ENCODE results near the gene MPPED2. TPM values are rescaled to one million over a fixed set of nuclear protein-coding genes. Genes with fewer than 3 reads are reported as not detected.

Gene MPPED2
- total and polyA plus RNA-seq, 12 donors, result 2.1 to 28.3 (median 5.7) TPM

DNA sequence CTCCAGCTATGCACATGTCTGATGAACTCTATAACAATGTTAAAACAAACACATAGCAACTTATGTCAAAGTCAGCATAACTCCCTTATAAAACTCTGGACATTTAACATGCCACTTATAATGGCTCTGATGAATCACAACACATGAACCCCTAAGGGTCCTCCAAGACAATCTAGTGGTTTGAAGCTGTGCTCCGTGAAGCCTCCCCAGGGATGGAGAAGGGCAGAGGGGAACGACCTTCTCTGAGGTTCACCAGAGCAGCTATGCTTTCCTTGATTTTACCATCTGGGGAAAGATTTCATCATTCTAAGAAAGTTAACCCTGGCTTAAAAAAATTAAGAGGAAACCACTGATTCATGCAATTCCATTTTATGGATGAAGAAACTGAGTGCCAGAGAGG is 84.4 kb downstream of the MPPED2 start:
- intact Hi-C loops (cut with DNase I), result no loop called here
- Histone ChIP-seq H3K9me3 (replicated peaks in 1 of 3) (no peaks in the 10 kb centered on the region), H3K27ac (no peak overlapping the region), H3K36me3 (replicated peaks in 1 of 2) (no peaks in the 10 kb centered on the region), H3K4me1 (replicated peaks in 1 of 2) (no peaks in the 10 kb centered on the region), H3K4me3 (no peak overlapping the region), H3K27me3 (no peaks in the 10 kb centered on the region)
- TF ChIP-seq, protein P1, sequence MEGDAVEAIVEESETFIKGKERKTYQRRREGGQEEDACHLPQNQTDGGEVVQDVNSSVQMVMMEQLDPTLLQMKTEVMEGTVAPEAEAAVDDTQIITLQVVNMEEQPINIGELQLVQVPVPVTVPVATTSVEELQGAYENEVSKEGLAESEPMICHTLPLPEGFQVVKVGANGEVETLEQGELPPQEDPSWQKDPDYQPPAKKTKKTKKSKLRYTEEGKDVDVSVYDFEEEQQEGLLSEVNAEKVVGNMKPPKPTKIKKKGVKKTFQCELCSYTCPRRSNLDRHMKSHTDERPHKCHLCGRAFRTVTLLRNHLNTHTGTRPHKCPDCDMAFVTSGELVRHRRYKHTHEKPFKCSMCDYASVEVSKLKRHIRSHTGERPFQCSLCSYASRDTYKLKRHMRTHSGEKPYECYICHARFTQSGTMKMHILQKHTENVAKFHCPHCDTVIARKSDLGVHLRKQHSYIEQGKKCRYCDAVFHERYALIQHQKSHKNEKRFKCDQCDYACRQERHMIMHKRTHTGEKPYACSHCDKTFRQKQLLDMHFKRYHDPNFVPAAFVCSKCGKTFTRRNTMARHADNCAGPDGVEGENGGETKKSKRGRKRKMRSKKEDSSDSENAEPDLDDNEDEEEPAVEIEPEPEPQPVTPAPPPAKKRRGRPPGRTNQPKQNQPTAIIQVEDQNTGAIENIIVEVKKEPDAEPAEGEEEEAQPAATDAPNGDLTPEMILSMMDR (IDR thresholded peaks at IDR 0.05), result no peak
- TF ChIP-seq POLR2A (IDR thresholded peaks at IDR 0.05), result no peak
- 73 to 88% (median 85%) methylated on average over 2 of the region's 2 CpGs for WGBS, 4 donors
- DNase-seq, result no peak

DNA sequence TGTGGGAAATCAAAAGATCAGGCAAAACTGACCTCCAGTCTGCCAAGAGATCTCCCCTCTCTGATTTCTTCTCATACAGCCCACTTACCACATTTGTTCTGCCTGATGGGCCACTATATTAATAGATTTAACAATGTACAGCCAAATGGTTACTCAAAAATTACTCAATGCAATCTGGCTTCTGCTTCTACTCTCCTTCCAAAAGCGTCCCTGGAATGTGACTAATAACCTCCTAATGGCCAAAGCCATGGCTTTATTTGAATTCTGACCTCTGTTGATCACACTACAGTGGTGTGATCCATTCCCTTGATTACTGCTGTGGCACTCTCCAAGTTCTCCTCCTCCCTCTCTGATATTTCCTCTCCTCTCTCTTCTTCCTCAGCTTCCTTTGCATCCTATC is 86.2 kb downstream of the MPPED2 start:
- no peak overlapping the region for H3K4me3 ChIP-seq
- H3K9me3 ChIP-seq (replicated peaks in 1 of 3), result no peaks in the 10 kb centered on the region
- 56 to 80% (median 69%) methylated on average over 1 of the region's 1 CpG for WGBS, 4 donors
- H3K27ac ChIP-seq, result no peak overlapping the region
- no peaks in the 10 kb centered on the region for H3K36me3 ChIP-seq (replicated peaks in 1 of 2)
- TF ChIP-seq, protein P1 (IDR thresholded peaks at IDR 0.05), result no peak
- no peak for TF ChIP-seq POLR2A (IDR thresholded peaks at IDR 0.05)
- no peak for DNase-seq
- H3K4me1 ChIP-seq (replicated peaks in 1 of 2), result no peaks in the 10 kb centered on the region
- H3K27me3 ChIP-seq, result no peaks in the 10 kb centered on the region
- intact Hi-C loops (cut with DNase I), result no loop called here

DNA sequence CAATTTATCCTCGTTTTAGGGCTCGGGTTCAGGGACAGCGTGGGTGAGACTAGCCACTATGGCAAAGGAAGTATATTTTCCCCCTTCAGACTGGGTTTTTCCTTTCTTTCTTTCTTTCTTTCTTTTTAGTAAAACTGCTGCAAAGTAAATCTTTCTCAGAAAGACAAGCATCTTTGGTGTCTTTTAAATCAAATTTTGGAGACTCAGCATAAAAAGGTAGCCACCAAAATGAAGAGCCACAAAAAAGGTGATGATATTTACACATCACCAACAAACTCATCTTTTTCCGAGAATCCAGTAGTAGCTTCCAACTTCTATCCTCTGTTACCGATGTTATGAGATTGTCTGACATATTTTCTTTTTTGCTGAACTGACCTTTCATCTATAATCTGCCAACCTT is 88.6 kb downstream of the MPPED2 start:
- no peaks in the 10 kb centered on the region for H3K9me3 ChIP-seq (replicated peaks in 1 of 3)
- no peak overlapping the region for H3K4me3 ChIP-seq
- TF ChIP-seq, protein P1 (IDR thresholded peaks at IDR 0.05), result no peak
- no peak for TF ChIP-seq POLR2A (IDR thresholded peaks at IDR 0.05)
- WGBS, 4 donors, result 86 to 92% (median 89%) methylated on average over 5 of the region's 5 CpGs
- H3K36me3 ChIP-seq (replicated peaks in 1 of 2), result no peaks in the 10 kb centered on the region
- H3K4me1 ChIP-seq (replicated peaks in 1 of 2), result no peaks in the 10 kb centered on the region
- no peak overlapping the region for H3K27ac ChIP-seq
- intact Hi-C loops (cut with DNase I), result no loop called here
- no peaks in the 10 kb centered on the region for H3K27me3 ChIP-seq
- DNase-seq, result no peak

DNA sequence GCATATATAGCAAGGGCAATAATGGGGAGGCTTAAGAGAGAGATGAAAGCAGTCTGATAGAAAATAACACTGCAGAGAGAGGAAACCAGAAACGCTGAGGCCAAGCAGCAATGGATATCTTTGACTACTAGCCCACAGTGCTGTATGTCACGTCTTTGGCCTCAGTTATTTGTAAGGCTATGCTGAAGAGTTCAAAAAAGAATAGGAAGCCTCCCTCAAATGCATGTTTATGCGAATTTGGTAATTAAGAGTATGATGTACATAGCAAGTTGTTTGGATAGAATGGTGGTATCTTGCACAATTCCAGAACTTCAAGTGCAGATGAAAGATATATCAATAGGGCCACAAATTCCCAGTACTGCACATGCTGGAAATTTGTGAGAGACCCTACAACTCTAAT is 89.2 kb downstream of the MPPED2 start:
- no peaks in the 10 kb centered on the region for H3K27me3 ChIP-seq
- no peaks in the 10 kb centered on the region for H3K9me3 ChIP-seq (replicated peaks in 1 of 3)
- H3K4me1 ChIP-seq (replicated peaks in 1 of 2), result no peaks in the 10 kb centered on the region
- no peak for DNase-seq
- intact Hi-C loops (cut with DNase I), result no loop called here
- TF ChIP-seq, protein P1 (IDR thresholded peaks at IDR 0.05), result no peak
- TF ChIP-seq POLR2A (IDR thresholded peaks at IDR 0.05), result no peak
- 86 to 94% (median 89%) methylated on average over 3 of the region's 3 CpGs for WGBS, 4 donors
- no peak overlapping the region for H3K4me3 ChIP-seq
- no peak overlapping the region for H3K27ac ChIP-seq
- H3K36me3 ChIP-seq (replicated peaks in 1 of 2), result no peaks in the 10 kb centered on the region
